ENCODE measurements around the gene NTRK1. TPM values are rescaled to one million over a fixed set of nuclear protein-coding genes. Genes with fewer than 3 reads are reported as not detected.
A peak's percentile ranks its signal among the peaks of the same experiment; 100 is the strongest.

Gene NTRK1
- total RNA-seq, 1 donor from 2014 or later: 0.52 TPM

DNA sequence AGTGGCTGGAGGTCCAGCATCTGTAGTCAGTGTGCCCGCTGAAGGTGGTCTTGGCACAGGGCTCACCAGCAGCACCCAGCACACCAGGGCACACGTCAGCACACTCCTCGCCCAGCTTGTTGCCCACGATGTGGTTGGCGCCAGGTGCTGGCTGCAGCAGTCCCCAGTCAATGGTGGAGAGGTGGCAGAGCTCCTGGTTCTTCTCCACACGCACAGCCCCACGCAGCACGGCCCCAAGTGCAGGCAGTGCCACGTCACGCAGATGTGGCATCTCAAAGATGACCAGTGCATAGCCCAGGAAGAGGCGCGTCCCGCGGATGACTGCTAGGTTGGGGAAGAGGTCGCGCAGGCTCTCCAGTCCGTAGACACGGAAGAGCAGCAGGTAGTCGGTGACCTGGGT lies 6.9 kb upstream of the NTRK1 start:
- Histone ChIP-seq H3K36me3 (ENCODE audit: control insufficient read depth in 3 of 3, insufficient read depth in 3 of 3, low read length in 3 of 3) (no peaks in the 10 kb centered on the region), H3K27ac (ENCODE audit: low read depth, low read length) (no peak overlapping the region), H3K4me3 (ENCODE audit: low read length in 3 of 3) (no peak overlapping the region), H3K9ac (ENCODE audit: low read depth in 1 of 3, low read length in 3 of 3) (no peak overlapping the region), H3K9me3 (ENCODE audit: control insufficient read depth in 3 of 3, low read length in 3 of 3) (no peaks in the 10 kb centered on the region), H3K4me1 (ENCODE audit: control insufficient read depth in 3 of 3, insufficient read depth in 3 of 3, low read length in 3 of 3) (peaks cover 17 to 36% (median 19%) of the 10 kb centered on the region in 3 donors), H3K27me3 (ENCODE audit: control insufficient read depth in 3 of 3, insufficient read depth in 3 of 3, low read length in 3 of 3) (peaks cover 18 to 44% (median 28%) of the 10 kb centered on the region in 3 donors)

DNA sequence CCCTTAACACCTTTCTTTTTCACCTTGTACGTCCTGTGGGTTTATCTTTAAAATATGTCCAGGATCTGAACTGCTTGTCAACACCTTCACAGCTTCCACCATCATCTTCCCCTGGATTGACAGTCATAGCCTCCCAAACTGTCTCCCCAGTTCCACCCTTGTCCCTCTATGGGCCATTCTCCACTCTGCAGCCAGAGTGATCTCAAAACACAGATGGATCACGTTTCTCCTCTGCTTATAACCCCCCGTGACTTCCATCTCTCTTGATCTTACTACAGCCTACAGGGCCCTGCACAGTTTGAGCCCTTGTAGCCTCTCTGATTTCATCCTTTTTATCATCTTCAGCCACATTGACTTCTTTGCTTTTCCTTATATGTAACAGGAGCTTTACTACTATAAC lies 6.0 kb upstream of the NTRK1 start:
- H3K27ac ChIP-seq (ENCODE audit: low read depth, low read length): no peak overlapping the region
- H3K4me1 ChIP-seq (ENCODE audit: control insufficient read depth in 3 of 3, insufficient read depth in 3 of 3, low read length in 3 of 3): peaks cover 23 to 41% (median 26%) of the 10 kb centered on the region in 3 donors
- no peaks in the 10 kb centered on the region for H3K36me3 ChIP-seq (ENCODE audit: control insufficient read depth in 3 of 3, insufficient read depth in 3 of 3, low read length in 3 of 3)
- H3K9ac ChIP-seq (ENCODE audit: low read depth in 1 of 3, low read length in 3 of 3): no peak overlapping the region
- no peaks in the 10 kb centered on the region for H3K9me3 ChIP-seq (ENCODE audit: control insufficient read depth in 3 of 3, low read length in 3 of 3)
- no peak overlapping the region for H3K4me3 ChIP-seq (ENCODE audit: low read length in 3 of 3)
- peaks cover 22 to 48% (median 29%) of the 10 kb centered on the region in 3 donors for H3K27me3 ChIP-seq (ENCODE audit: control insufficient read depth in 3 of 3, insufficient read depth in 3 of 3, low read length in 3 of 3)

DNA sequence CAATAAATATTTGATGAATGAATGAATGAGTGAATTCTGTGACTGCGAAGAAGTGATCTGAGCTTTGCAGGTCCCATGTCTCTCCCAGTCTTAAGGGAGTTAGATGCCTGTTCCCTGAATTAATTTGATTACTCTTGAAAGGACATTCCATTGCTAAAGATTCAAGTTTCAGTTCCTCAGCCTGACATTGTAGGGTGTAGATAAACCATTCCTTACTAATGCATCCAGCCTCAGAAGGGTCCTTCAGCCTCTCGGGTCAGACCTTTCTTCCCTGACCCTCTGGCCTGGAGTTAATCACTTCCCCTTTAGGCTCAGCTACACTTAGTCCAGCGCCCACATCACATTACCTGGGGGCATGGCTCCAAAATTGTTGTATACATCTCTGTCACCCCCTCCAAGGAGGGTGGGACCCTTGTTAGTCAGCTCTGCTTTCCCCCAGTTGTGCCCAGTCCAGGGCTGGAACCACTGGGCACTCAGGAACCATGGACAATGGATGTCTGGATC lies 4.3 kb upstream of the NTRK1 start:
- Histone ChIP-seq H3K27me3 (ENCODE audit: control insufficient read depth in 3 of 3, insufficient read depth in 3 of 3, low read length in 3 of 3) (peaks cover 38 to 57% (median 41%) of the 10 kb centered on the region in 3 donors), H3K9me3 (ENCODE audit: control insufficient read depth in 3 of 3, low read length in 3 of 3) (no peaks in the 10 kb centered on the region), H3K9ac (ENCODE audit: low read depth in 1 of 3, low read length in 3 of 3) (no peak overlapping the region), H3K27ac (ENCODE audit: low read depth, low read length) (no peak overlapping the region), H3K4me3 (ENCODE audit: low read length in 3 of 3) (no peak overlapping the region), H3K36me3 (ENCODE audit: control insufficient read depth in 3 of 3, insufficient read depth in 3 of 3, low read length in 3 of 3) (no peaks in the 10 kb centered on the region), H3K4me1 (ENCODE audit: control insufficient read depth in 3 of 3, insufficient read depth in 3 of 3, low read length in 3 of 3) (peaks cover 32 to 46% (median 34%) of the 10 kb centered on the region in 3 donors)

DNA sequence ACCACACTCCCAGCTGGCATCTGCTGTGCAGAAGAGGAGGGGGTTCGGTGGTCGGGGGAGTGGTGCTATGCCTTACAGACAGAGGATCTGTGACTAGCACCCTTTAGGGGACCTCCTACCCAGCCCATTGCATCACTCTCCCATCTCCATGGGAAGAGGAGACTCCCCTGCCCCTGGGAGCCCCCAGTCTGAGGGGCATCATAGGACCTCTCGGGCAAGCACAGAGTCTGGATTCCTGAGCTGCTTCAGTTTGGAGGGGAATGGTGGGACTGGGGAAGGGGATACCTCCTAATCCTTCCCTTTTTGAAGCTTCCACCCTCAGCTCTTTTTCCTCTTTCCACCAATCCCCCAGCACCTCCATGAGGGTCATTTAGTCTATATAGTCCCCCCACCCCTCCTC lies 3.1 kb upstream of the NTRK1 start:
- H3K4me3 ChIP-seq (ENCODE audit: low read length in 3 of 3): no peak overlapping the region
- no peak overlapping the region for H3K27ac ChIP-seq (ENCODE audit: low read depth, low read length)
- no peaks in the 10 kb centered on the region for H3K36me3 ChIP-seq (ENCODE audit: control insufficient read depth in 3 of 3, insufficient read depth in 3 of 3, low read length in 3 of 3)
- H3K9ac ChIP-seq (ENCODE audit: low read depth in 1 of 3, low read length in 3 of 3): no peak overlapping the region
- H3K27me3 ChIP-seq (ENCODE audit: control insufficient read depth in 3 of 3, insufficient read depth in 3 of 3, low read length in 3 of 3): peaks cover 50 to 60% (median 53%) of the 10 kb centered on the region in 3 donors
- H3K9me3 ChIP-seq (ENCODE audit: control insufficient read depth in 3 of 3, low read length in 3 of 3): no peaks in the 10 kb centered on the region
- H3K4me1 ChIP-seq (ENCODE audit: control insufficient read depth in 3 of 3, insufficient read depth in 3 of 3, low read length in 3 of 3): peaks cover 21 to 34% (median 25%) of the 10 kb centered on the region in 3 donors

DNA sequence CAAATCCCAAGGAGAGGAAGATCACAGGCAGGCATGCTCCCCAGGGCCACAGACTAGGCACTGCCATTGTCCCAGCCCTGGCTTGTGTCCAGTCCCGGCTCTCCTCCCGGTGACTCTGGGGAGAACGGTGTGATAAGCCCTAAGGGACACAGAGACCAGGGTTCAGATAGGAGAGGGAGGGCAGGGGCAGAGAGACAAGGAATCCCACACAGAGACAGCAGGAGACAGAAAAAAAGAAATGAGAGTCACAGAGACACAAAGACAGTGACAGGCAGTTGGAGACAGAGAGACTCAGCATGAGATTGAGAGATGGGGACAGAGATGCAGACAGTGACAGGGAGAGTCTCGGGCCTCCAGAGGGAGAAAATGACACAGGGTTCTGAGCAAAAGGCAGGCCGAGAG lies 2.1 kb upstream of the NTRK1 start:
- no peak overlapping the region for H3K27ac ChIP-seq (ENCODE audit: low read depth, low read length)
- H3K9me3 ChIP-seq (ENCODE audit: control insufficient read depth in 3 of 3, low read length in 3 of 3): no peaks in the 10 kb centered on the region
- H3K9ac ChIP-seq (ENCODE audit: low read depth in 1 of 3, low read length in 3 of 3): peak overlapping the region in 1 of 3 donors; percentile 32
- peaks cover 57 to 68% (median 63%) of the 10 kb centered on the region in 3 donors for H3K27me3 ChIP-seq (ENCODE audit: control insufficient read depth in 3 of 3, insufficient read depth in 3 of 3, low read length in 3 of 3)
- H3K4me3 ChIP-seq (ENCODE audit: low read length in 3 of 3): peak overlapping the region in 1 of 3 donors; percentile 35
- no peaks in the 10 kb centered on the region for H3K36me3 ChIP-seq (ENCODE audit: control insufficient read depth in 3 of 3, insufficient read depth in 3 of 3, low read length in 3 of 3)
- peaks cover 17 to 26% (median 22%) of the 10 kb centered on the region in 3 donors for H3K4me1 ChIP-seq (ENCODE audit: control insufficient read depth in 3 of 3, insufficient read depth in 3 of 3, low read length in 3 of 3)

DNA sequence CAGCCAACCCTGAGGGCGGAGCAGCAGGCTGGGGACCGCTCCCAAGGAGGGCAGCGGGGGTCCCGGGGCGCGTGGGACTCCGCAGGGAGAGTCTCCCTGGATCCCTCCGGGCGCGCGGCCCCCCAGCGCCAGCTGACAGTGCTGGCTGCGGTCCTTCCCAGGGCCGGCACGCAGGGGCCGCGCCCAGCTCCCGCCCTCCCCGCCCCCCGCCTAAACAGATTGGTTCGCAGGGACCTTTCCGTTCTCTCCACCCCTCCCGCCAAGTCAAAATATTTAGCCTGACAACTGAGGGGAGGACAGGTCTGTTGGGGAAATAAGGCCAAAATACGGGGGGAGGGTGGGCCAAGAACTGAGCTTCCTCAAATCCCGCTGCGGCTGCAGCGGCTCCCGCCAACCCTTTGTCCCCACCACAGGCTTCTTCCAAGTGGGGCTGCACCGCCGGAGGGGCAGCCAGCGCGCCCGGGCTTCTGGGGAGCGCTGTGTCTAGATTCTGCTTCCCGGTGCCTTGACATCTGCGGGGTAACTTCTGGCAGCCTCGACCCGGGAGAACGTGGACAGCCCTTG lies 1.6 kb upstream of the NTRK1 start, which contains the start of gene INSRR:
Gene INSRR, minus strand, starts transcription at position 159 of the 564 bp plus-strand sequence. CDS start 496 bp downstream, outside the sequence.
- Histone ChIP-seq H3K4me3 (ENCODE audit: low read length in 3 of 3) (peak within 1 kb of the TSS; percentile 43 to 58 (median 54)), H3K36me3 (ENCODE audit: control insufficient read depth in 3 of 3, insufficient read depth in 3 of 3, low read length in 3 of 3) (no peaks in the 10 kb centered on the region), H3K4me1 (ENCODE audit: control insufficient read depth in 3 of 3, insufficient read depth in 3 of 3, low read length in 3 of 3) (peaks cover 17 to 22% (median 20%) of the 10 kb centered on the region in 3 donors), H3K27me3 (ENCODE audit: control insufficient read depth in 3 of 3, insufficient read depth in 3 of 3, low read length in 3 of 3) (peaks cover 61 to 73% (median 62%) of the 10 kb centered on the region in 3 donors), H3K9ac (ENCODE audit: low read depth in 1 of 3, low read length in 3 of 3) (peak within 1 kb of the TSS in 2 of 3 donors; percentile 32 to 72), H3K27ac (ENCODE audit: low read depth, low read length) (no peak within 1 kb of the TSS), H3K9me3 (ENCODE audit: control insufficient read depth in 3 of 3, low read length in 3 of 3) (no peaks in the 10 kb centered on the region)

DNA sequence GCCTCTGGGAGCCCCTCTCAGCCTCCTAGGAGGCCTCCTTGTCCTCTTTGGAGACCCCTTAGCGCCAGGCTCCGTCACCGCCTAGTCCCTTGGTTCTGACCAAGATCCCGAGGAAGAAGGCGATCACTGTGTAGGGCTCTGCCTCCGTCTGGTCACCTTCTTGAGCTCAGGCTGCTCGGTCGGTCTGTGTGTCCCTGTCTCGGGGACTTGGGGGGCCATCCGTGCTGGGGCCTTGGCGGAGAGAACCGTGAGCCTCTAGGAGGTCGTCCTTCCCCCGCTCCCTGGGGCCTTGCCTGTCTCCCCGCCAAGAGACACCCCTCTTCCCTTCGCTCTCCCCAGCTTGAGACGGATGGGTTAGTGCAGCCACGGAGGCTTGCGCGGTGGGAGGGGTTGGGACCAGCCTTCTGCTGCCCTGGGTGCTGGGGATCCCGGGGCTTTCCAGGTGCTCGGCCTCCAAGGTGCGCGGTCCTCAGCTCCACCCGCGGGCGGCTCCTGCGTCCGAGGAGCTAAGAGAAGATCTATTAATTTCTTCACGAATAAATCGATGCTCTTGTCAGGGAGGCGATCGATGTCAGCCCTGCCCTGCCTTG lies 1.0 kb upstream of the NTRK1 start:
- Histone ChIP-seq H3K9ac (ENCODE audit: low read depth in 1 of 3, low read length in 3 of 3) (peak overlapping the region in 1 of 3 donors; percentile 72), H3K9me3 (ENCODE audit: control insufficient read depth in 3 of 3, low read length in 3 of 3) (no peaks in the 10 kb centered on the region), H3K36me3 (ENCODE audit: control insufficient read depth in 3 of 3, insufficient read depth in 3 of 3, low read length in 3 of 3) (no peaks in the 10 kb centered on the region), H3K27me3 (ENCODE audit: control insufficient read depth in 3 of 3, insufficient read depth in 3 of 3, low read length in 3 of 3) (peaks cover 63 to 78% (median 64%) of the 10 kb centered on the region in 3 donors), H3K27ac (ENCODE audit: low read depth, low read length) (no peak overlapping the region), H3K4me3 (ENCODE audit: low read length in 3 of 3) (peak overlapping the region; percentile 43 to 58 (median 54)), H3K4me1 (ENCODE audit: control insufficient read depth in 3 of 3, insufficient read depth in 3 of 3, low read length in 3 of 3) (peaks cover 17 to 20% (median 20%) of the 10 kb centered on the region in 3 donors)

DNA sequence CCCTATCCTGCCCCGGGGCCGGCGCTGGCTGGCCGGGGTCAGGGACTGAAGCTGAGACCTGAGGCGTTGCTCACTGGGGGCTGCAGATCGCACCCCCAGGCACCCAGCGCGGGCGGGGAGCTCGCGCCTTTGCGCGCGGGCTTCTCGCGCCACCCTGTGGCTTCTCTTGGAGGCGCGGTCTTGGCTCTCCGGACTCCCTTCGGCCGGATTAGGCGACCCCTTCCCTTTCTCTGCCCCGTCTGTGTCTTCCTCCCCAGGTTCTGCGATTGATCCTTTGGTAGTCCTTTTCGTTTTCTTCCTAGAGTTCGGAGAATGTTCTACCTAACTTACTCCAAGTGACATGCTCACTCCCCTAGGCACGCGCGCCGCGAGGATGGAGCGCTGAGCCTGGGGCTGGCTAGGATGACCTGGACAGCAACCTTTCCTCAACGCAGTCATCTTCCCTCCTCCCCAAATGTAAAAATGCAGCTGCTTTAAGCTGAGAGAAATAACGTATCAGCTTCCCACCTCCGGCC lies 495 bp upstream of the NTRK1 start:
- Histone ChIP-seq H3K27me3 (ENCODE audit: control insufficient read depth in 3 of 3, insufficient read depth in 3 of 3, low read length in 3 of 3) (peaks cover 64 to 82% (median 67%) of the 10 kb centered on the region in 3 donors), H3K27ac (ENCODE audit: low read depth, low read length) (no peak overlapping the region), H3K9me3 (ENCODE audit: control insufficient read depth in 3 of 3, low read length in 3 of 3) (no peaks in the 10 kb centered on the region)

DNA sequence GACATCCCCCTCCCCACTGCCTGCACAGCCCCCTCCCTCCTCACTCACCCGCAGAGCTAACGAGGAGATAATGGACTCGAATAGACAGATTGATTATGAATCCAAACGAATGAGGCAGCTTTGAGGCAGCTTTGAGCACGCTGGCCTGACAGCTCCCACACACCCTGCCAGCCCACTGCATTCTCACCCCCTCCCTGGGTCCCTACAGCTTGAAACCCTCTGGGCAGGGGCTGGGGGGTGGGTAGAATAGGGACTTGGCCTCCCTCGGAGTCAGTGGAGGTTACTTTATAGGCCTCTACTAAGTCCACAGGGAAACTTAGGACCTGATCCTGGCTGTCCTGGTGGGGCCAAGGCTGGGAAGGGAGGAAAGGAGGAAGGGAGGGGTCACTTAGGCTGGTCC lies 1.9 kb downstream of the NTRK1 start:
- Histone ChIP-seq H3K27me3 (ENCODE audit: control insufficient read depth in 3 of 3, insufficient read depth in 3 of 3, low read length in 3 of 3) (peaks cover 60 to 86% (median 72%) of the 10 kb centered on the region in 3 donors), H3K36me3 (ENCODE audit: control insufficient read depth in 3 of 3, insufficient read depth in 3 of 3, low read length in 3 of 3) (no peaks in the 10 kb centered on the region), H3K4me3 (ENCODE audit: low read length in 3 of 3) (no peak overlapping the region), H3K4me1 (ENCODE audit: control insufficient read depth in 3 of 3, insufficient read depth in 3 of 3, low read length in 3 of 3) (peaks cover 17 to 20% (median 20%) of the 10 kb centered on the region in 3 donors), H3K9ac (ENCODE audit: low read depth in 1 of 3, low read length in 3 of 3) (no peak overlapping the region), H3K9me3 (ENCODE audit: control insufficient read depth in 3 of 3, low read length in 3 of 3) (no peaks in the 10 kb centered on the region), H3K27ac (ENCODE audit: low read depth, low read length) (no peak overlapping the region)

More for the DNA sequence above, 495 bp upstream of the NTRK1 start:
- Histone ChIP-seq H3K36me3 (ENCODE audit: control insufficient read depth in 3 of 3, insufficient read depth in 3 of 3, low read length in 3 of 3) (no peaks in the 10 kb centered on the region), H3K4me3 (ENCODE audit: low read length in 3 of 3) (peak overlapping the region; percentile 43 to 58 (median 54)), H3K9ac (ENCODE audit: low read depth in 1 of 3, low read length in 3 of 3) (no peak overlapping the region), H3K4me1 (ENCODE audit: control insufficient read depth in 3 of 3, insufficient read depth in 3 of 3, low read length in 3 of 3) (peaks cover 17 to 20% (median 20%) of the 10 kb centered on the region in 3 donors)

Data from skeletal muscle tissue (tissue), 4 donors.